ENCODE results near the gene SMURF2.

Gene SMURF2

DNA sequence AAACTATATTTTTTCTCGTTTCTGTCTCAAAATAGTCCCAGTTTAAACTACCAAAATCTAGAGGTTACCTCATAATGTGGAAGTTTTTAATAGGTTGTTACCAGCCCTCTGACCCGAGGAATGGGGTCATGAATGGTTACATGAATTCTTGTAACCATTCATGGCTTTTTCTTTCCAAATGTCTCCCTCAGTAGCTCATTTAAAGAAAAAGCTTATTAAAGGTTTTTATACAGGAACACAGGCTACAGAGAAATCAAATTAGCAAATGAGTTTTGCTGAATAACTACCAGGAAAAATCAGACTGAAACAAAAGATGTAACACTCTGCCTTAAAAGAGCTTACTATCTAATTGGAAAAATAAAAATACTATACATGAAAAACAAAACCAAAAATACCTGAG lies 63.4 kb downstream of the SMURF2 start:
- no peak overlapping the region for H3K27ac ChIP-seq
- TF ChIP-seq, protein P1, sequence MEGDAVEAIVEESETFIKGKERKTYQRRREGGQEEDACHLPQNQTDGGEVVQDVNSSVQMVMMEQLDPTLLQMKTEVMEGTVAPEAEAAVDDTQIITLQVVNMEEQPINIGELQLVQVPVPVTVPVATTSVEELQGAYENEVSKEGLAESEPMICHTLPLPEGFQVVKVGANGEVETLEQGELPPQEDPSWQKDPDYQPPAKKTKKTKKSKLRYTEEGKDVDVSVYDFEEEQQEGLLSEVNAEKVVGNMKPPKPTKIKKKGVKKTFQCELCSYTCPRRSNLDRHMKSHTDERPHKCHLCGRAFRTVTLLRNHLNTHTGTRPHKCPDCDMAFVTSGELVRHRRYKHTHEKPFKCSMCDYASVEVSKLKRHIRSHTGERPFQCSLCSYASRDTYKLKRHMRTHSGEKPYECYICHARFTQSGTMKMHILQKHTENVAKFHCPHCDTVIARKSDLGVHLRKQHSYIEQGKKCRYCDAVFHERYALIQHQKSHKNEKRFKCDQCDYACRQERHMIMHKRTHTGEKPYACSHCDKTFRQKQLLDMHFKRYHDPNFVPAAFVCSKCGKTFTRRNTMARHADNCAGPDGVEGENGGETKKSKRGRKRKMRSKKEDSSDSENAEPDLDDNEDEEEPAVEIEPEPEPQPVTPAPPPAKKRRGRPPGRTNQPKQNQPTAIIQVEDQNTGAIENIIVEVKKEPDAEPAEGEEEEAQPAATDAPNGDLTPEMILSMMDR (conservative IDR thresholded peaks at IDR 0.05) = no peak

DNA sequence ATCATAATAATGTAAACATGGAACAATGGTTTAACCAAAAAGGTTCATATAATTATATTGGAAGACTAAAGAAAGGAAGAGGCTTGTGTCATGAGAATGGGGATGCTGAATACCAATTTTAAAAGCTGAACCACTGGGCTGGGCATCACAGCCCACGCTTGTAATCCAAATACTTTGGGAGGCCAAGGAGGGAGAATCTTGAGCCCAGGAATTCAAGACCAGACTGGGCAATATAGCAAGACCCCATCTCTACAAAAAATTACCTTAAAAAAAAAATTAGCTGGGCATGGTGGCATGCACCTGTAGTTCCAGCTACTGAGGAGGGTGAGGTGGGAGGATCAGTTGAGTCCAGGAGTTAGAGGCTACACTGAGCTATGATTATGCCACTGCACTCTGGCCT lies 65.1 kb downstream of the SMURF2 start:
- TF ChIP-seq, protein P1 (conservative IDR thresholded peaks at IDR 0.05) = no peak
- no peak for TF ChIP-seq ZFX (IDR thresholded peaks at IDR 0.05)

DNA sequence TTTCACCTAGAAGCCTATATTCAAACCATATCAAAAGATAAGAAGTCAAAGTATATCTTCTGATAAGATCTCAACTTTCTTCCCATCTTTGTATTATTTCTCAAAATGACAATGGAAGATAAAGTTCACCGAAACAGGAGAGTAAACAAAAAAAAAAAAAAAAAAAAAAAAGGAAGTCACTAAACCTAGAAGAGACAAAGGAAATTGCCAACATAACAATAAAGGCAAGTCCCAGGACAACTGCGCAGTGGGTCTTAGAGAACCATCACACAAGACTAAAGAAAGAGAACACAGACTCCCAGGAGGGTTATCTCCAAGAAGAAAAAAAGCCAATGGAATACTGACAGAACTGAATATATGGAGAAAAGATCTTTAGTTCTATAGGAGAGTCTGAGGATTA lies 65.7 kb downstream of the SMURF2 start:
- TF ChIP-seq, protein P1 (conservative IDR thresholded peaks at IDR 0.05) = no peak
- no peak for TF ChIP-seq ZFX (IDR thresholded peaks at IDR 0.05)
- no peak overlapping the region for H3K27ac ChIP-seq

More for the DNA sequence above, 65.1 kb downstream of the SMURF2 start:
- H3K27ac ChIP-seq = no peak overlapping the region

DNA sequence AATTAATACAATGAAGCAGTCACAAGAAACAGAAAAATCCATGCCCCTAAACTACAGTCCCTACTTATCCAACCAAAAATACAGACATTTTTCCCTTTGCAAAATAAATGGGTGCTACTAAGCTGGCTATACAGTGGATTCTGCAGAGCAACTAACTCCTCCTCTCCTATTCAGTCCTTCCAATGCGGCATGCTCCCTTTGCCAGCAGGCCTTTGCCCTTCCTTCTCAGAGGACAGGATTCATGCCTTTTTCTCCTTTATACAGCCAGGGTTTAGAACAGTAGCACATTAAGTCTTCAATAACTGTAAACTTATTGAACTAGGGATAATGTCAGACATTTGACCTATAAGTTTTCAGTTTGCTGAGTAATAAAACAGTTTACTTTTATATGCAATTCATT lies 70.2 kb downstream of the SMURF2 start:
- no peak for TF ChIP-seq ZFX (IDR thresholded peaks at IDR 0.05)
- TF ChIP-seq, protein P1 (conservative IDR thresholded peaks at IDR 0.05) = no peak
- H3K27ac ChIP-seq = no peak overlapping the region

DNA sequence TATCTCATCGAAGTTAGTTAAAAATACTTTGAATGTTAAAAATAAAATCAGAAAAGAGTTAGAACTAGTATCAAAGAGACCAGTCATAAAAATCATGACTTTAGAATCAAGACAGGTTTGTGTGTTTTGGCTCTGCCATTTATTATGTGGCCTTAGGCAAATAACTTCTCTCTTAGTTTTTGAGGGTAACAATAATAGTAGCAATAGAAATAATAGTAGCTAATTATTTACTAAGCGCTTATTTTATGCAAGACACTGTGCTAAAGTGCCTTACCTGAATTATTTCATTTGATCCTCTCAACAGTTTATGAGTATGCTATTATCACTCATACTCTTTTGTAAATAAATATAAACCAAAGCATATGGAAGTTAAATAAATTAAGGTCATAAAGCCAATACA lies 77.0 kb downstream of the SMURF2 start:
- H3K27ac ChIP-seq = no peak overlapping the region
- TF ChIP-seq, protein P1 (conservative IDR thresholded peaks at IDR 0.05) = no peak
- no peak for TF ChIP-seq ZFX (IDR thresholded peaks at IDR 0.05)

DNA sequence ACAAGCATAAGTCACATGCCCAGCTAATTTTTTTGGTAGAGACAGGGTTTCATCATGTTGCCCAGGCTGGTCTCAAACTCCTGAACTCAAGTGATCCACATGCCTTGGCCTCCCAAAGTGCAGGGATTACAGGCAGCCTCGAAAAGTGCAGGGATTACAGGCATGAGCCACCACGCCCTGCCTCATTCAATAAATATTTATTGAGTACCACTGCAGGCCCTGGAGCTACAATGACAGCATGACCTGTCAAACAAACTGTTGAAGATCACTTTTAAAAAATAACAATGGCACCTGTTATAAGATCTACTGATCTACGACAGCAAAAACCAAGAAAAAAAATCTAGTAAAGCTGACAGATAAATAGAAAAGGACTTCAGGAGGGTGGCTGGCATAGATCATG lies 79.1 kb downstream of the SMURF2 start:
- H3K27ac ChIP-seq = no peak overlapping the region
- TF ChIP-seq, protein P1 (conservative IDR thresholded peaks at IDR 0.05) = no peak
- no peak for TF ChIP-seq ZFX (IDR thresholded peaks at IDR 0.05)

DNA sequence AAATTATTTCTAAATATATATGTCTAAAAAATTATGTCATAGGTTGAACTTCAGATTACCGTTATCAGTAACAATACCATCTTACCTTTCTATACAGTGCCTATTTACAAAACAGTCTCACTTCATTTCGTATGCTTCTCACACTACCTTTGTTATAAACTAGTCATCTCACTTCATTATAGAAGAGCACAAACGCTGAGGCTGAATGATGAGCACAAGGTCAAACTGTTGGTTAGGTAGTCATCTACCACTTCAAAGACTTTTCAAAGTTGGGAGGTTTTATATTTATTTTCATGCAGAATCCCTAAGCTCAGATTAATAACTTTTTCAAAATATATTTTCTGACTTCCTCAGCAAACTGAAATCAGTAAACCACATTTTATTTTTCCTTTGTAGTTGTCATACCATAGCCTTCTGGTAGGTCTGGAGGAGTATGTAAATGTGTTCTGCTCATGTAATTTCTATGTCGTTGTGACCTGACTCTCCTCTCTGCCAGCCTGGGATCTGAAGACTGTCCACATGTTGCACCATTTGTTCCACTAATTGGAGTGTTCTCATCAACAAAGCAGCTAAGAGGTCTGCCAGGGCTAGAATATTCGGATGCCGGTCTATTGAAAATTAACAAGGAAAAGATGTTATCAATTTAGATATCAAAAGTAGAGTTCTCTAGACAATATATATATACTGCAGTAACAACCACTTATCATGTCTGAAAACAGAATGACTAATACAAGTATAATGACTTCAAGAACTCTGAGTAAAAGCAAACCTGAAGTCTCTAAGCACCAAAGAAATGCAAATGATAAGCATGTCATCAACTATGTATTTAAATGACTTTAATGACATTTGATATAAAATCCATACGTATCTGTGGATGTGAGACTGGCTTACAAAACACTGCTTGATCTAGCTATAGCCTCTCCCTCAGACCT lies 81.5 kb downstream of the SMURF2 start:
- TF ChIP-seq, protein P1 (conservative IDR thresholded peaks at IDR 0.05) = no peak
- no peak for TF ChIP-seq ZFX (IDR thresholded peaks at IDR 0.05)
- H3K27ac ChIP-seq = no peak overlapping the region

Data from C4-2B (cell line).